ENCODE measurements around the gene TMEM141.

Gene TMEM141

DNA sequence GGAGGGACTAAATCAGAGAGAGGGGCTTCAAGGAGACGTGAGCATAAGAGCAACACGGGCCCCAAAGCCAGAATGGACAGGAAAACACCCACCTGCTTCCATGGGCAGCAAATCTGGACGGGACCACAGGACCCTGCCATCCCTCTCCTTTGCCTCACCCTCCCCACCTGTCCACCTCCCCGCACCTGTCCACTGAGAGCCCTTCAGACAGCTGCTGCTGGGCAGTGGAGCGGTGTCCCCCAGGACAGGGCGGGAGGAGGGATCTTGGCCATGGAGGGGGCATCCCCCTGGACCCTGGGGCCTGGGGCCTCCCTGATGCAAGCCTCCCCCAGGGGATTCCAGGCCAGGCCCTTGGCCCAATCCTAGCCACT, 7.5 kb downstream of the TMEM141 start:
- Histone ChIP-seq H3K27me3 (ENCODE audit: insufficient read depth, low read length, poor library complexity) (peaks cover 26% of the 10 kb centered on the region), H3K79me2 (ENCODE audit: insufficient read depth, low read length) (no peaks in the 10 kb centered on the region), H3K9me3 (ENCODE audit: insufficient read depth, low read length, severe bottlenecking) (no peaks in the 10 kb centered on the region), H3K27ac (ENCODE audit: low read length) (no peak overlapping the region), H3K4me2 (ENCODE audit: insufficient read depth, low read length) (no peak overlapping the region), H3K4me1 (ENCODE audit: insufficient read depth, low read length) (peaks cover 24% of the 10 kb centered on the region), H3K9ac (ENCODE audit: low read depth, low read length) (no peak overlapping the region), H4K20me1 (ENCODE audit: insufficient read depth, low read length) (peaks cover 17% of the 10 kb centered on the region; the same call in 1 of the 2 replicates), H3K4me3 (ENCODE audit: low read depth in 1 of 2, low read length in 2 of 2) (no peak overlapping the region), H2AFZ (ENCODE audit: low read depth, low read length) (no peak overlapping the region), H3K36me3 (ENCODE audit: insufficient read depth, low read length) (no peaks in the 10 kb centered on the region)
- no peak for DNase-seq
- no peak for TF ChIP-seq EZH2 (IDR thresholded peaks at IDR 0.05; ENCODE audit: borderline replicate concordance, low read depth, low read length, severe bottlenecking)
- TF ChIP-seq, protein P1, sequence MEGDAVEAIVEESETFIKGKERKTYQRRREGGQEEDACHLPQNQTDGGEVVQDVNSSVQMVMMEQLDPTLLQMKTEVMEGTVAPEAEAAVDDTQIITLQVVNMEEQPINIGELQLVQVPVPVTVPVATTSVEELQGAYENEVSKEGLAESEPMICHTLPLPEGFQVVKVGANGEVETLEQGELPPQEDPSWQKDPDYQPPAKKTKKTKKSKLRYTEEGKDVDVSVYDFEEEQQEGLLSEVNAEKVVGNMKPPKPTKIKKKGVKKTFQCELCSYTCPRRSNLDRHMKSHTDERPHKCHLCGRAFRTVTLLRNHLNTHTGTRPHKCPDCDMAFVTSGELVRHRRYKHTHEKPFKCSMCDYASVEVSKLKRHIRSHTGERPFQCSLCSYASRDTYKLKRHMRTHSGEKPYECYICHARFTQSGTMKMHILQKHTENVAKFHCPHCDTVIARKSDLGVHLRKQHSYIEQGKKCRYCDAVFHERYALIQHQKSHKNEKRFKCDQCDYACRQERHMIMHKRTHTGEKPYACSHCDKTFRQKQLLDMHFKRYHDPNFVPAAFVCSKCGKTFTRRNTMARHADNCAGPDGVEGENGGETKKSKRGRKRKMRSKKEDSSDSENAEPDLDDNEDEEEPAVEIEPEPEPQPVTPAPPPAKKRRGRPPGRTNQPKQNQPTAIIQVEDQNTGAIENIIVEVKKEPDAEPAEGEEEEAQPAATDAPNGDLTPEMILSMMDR (IDR thresholded peaks at IDR 0.05; ENCODE audit: borderline replicate concordance, extremely low read depth, low read length, poor library complexity, severe bottlenecking), result no peak
- ATAC-seq (ENCODE audit: insufficient read depth, low read depth), result no peak

DNA sequence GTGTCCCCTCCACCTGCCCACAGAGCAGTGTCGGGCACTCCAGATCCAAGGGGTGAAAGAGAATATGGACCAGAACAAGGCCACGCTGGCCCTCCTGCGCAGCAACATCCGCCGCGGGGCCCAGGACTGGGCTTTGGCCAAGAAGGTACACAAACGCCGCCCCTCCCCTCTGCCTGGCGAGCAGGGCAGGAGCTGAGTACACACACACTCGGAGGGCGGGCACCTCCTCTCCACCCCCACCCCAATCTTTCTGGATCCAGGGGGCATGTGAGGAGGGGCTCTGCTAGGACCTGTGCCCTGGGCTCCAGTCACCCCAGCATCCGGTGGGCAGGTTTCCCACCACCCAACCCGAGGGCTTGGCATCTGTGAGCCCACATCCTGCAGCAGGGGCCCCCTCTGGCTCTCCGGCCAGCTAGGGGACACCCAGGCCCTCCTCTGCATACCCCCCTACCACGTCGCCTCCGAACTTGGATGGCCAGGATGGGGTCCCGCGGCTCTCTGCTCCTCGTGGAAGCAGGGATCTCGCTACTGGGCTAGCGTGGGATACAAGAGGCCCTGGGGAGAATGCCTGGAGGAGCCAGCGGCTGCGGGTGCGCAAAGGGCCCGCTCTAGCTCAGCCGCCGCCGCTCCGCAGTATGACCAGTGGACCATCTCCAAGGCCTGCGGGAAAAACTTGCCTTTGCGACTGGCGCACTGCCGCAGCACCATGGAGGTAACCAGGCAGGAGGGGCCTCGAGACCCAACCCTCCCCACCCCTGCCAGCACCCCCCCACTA, 8.1 kb downstream of the TMEM141 start:
- ATAC-seq (ENCODE audit: insufficient read depth, low read depth) (no peak), DNase-seq (no peak)
- Histone ChIP-seq H3K9ac (ENCODE audit: low read depth, low read length) (peak overlapping the region; percentile 21; the same call in 1 of the 2 replicates), H3K4me1 (ENCODE audit: insufficient read depth, low read length) (peaks cover 24% of the 10 kb centered on the region), H3K79me2 (ENCODE audit: insufficient read depth, low read length) (no peaks in the 10 kb centered on the region), H3K27me3 (ENCODE audit: insufficient read depth, low read length, poor library complexity) (peaks cover 26% of the 10 kb centered on the region), H4K20me1 (ENCODE audit: insufficient read depth, low read length) (peaks cover 17% of the 10 kb centered on the region; the same call in 1 of the 2 replicates), H3K4me3 (ENCODE audit: low read depth in 1 of 2, low read length in 2 of 2) (peak overlapping the region in 1 of 2 experiments; percentile 46; a peak in 2 of 4 replicates), H2AFZ (ENCODE audit: low read depth, low read length) (no peak overlapping the region), H3K9me3 (ENCODE audit: insufficient read depth, low read length, severe bottlenecking) (no peaks in the 10 kb centered on the region), H3K36me3 (ENCODE audit: insufficient read depth, low read length) (no peaks in the 10 kb centered on the region), H3K27ac (ENCODE audit: low read length) (no peak overlapping the region), H3K4me2 (ENCODE audit: insufficient read depth, low read length) (peak overlapping the region; percentile 78)
- no peak for TF ChIP-seq EZH2 (IDR thresholded peaks at IDR 0.05; ENCODE audit: borderline replicate concordance, low read depth, low read length, severe bottlenecking)
- TF ChIP-seq, protein P1 (IDR thresholded peaks at IDR 0.05; ENCODE audit: borderline replicate concordance, extremely low read depth, low read length, poor library complexity, severe bottlenecking), result no peak

DNA sequence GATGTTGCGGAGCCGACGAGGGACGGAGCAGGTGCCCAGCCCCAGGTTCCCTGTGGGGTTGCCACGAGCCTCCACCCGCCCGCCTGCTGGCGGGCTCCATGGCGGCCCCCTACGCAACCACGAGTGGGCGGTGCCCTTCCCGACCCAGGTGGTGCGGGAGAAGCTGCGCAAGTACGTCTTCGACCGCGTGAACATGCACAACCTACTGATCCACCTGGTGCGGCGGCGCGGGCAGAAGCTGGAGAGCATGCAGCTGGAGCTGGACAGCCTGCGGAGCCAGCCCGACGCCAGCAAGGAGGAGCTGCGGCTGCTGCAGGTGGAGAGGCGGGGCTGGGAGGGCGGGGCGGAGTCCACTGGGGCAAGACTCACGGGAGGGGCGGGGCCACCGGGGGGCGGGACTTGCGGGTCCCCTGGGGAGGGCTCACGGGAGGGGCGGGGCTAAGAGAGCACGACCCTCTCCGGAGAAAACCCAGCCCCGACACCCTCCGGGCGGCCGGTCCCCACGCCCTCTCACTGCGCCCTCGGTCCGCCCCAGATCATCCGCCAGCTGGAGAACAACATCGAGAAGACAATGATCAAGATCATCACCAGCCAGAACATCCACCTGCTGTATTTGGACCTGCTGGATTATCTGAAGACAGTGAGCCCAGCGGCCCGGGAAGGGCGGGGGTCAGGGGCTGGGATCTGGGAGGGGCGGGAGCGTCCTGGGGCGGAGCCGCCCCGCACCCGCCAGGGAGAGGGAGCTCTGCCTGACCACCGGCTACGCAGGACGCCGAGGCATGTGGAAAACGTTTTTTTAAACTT, 8.9 kb downstream of the TMEM141 start:
- Histone ChIP-seq H3K79me2 (ENCODE audit: insufficient read depth, low read length) (no peaks in the 10 kb centered on the region), H3K4me1 (ENCODE audit: insufficient read depth, low read length) (peaks cover 24% of the 10 kb centered on the region), H4K20me1 (ENCODE audit: insufficient read depth, low read length) (peaks cover 17% of the 10 kb centered on the region; the same call in 1 of the 2 replicates), H3K36me3 (ENCODE audit: insufficient read depth, low read length) (0 out of 2 replicates have a peak, but pooled peaks cover 2% of the 10 kb centered on the region), H3K27ac (ENCODE audit: low read length) (no peak overlapping the region), H3K9me3 (ENCODE audit: insufficient read depth, low read length, severe bottlenecking) (no peaks in the 10 kb centered on the region), H3K4me3 (ENCODE audit: low read depth in 1 of 2, low read length in 2 of 2) (peak overlapping the region in 1 of 2 experiments; percentile 46; a peak in 2 of 4 replicates), H3K9ac (ENCODE audit: low read depth, low read length) (peak overlapping the region; percentile 26; the same call in 1 of the 2 replicates), H3K4me2 (ENCODE audit: insufficient read depth, low read length) (peak overlapping the region; percentile 78), H2AFZ (ENCODE audit: low read depth, low read length) (peak overlapping the region; percentile 49; the same call in 1 of the 2 replicates), H3K27me3 (ENCODE audit: insufficient read depth, low read length, poor library complexity) (peaks cover 26% of the 10 kb centered on the region)
- peak; percentile 78 for ATAC-seq (ENCODE audit: insufficient read depth, low read depth)
- TF ChIP-seq EZH2 (IDR thresholded peaks at IDR 0.05; ENCODE audit: borderline replicate concordance, low read depth, low read length, severe bottlenecking), result no peak
- TF ChIP-seq, protein P1 (IDR thresholded peaks at IDR 0.05; ENCODE audit: borderline replicate concordance, extremely low read depth, low read length, poor library complexity, severe bottlenecking), result no peak
- peak; percentile 81 for DNase-seq
